Measurements from ENCODE around the gene ZNF735.
"Not testable (repeated sequence)": the region's sequence is repeated elsewhere in the genome, so short reads cannot be mapped to it uniquely, and the experiment has no call there.

ZNF735 gene

GRCh38 chr7:64192148-64192704, 14.8 kb upstream of the ZNF735 start:
- Histone ChIP-seq H3K27me3 (ENCODE audit: control insufficient read depth, insufficient read depth, low read length) (no peaks in the 10 kb centered on the region), H3K9ac (ENCODE audit: low read length) (no peak overlapping the region), H3K27ac (ENCODE audit: low read depth, low read length) (no peak overlapping the region), H3K4me1 (ENCODE audit: control insufficient read depth, insufficient read depth, low read length) (no peaks in the 10 kb centered on the region), H3K4me3 (ENCODE audit: low read depth, low read length) (no peak overlapping the region), H3K36me3 (ENCODE audit: control insufficient read depth, insufficient read depth, low read length) (no peaks in the 10 kb centered on the region), H3K9me3 (ENCODE audit: control insufficient read depth, insufficient read depth, low read depth, low read length) (peaks cover 65% of the 10 kb centered on the region)

- no peak overlapping the region for H3K27ac ChIP-seq (ENCODE audit: low read depth, low read length)
- H3K27me3 ChIP-seq (ENCODE audit: control insufficient read depth, insufficient read depth, low read length): no peaks in the 10 kb centered on the region
- H3K4me3 ChIP-seq (ENCODE audit: low read depth, low read length): no peak overlapping the region
- no peaks in the 10 kb centered on the region for H3K4me1 ChIP-seq (ENCODE audit: control insufficient read depth, insufficient read depth, low read length)
- H3K9me3 ChIP-seq (ENCODE audit: control insufficient read depth, insufficient read depth, low read depth, low read length): peaks cover 60% of the 10 kb centered on the region
- no peaks in the 10 kb centered on the region for H3K36me3 ChIP-seq (ENCODE audit: control insufficient read depth, insufficient read depth, low read length)
- no peak overlapping the region for H3K9ac ChIP-seq (ENCODE audit: low read length)
Observed at GRCh38 chr7:64192775-64193174, 14.2 kb upstream of the ZNF735 start.

- not testable (repeated sequence) for H3K36me3 ChIP-seq (ENCODE audit: control insufficient read depth, insufficient read depth, low read length); H3K27me3 ChIP-seq (ENCODE audit: control insufficient read depth, insufficient read depth, low read length); H3K4me3 ChIP-seq (ENCODE audit: low read depth, low read length); H3K4me1 ChIP-seq (ENCODE audit: control insufficient read depth, insufficient read depth, low read length); H3K27ac ChIP-seq (ENCODE audit: low read depth, low read length); H3K9ac ChIP-seq (ENCODE audit: low read length)
- H3K9me3 ChIP-seq (ENCODE audit: control insufficient read depth, insufficient read depth, low read depth, low read length): peaks cover 58% of the 10 kb centered on the region
Observed at GRCh38 chr7:64219710-64220298, 12.8 kb downstream of the ZNF735 start.

DNA sequence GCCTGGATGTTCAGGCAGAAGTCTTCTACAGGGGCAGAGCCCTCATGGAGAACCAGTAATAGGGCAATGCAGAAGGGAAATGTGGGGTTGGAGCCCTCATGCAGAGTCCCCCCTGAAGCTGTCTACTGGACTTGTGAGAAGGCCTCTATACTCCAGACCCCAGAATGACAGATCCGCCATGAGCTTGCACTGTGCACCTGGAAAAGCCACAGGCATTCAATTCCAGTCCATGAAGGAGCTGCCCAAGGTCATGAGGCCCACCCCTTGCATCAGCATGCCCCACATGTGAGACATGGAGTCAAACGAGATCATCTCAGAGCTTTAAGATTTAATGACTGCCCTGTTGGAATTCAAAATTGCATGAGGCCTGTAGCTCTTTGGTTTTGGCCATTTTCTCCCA, 16.4 kb downstream of the ZNF735 start:
- H3K4me1 ChIP-seq (ENCODE audit: control insufficient read depth, insufficient read depth, low read length): no peaks in the 10 kb centered on the region
- no peak overlapping the region for H3K4me3 ChIP-seq (ENCODE audit: low read depth, low read length)
- H3K36me3 ChIP-seq (ENCODE audit: control insufficient read depth, insufficient read depth, low read length): no peaks in the 10 kb centered on the region
- H3K27ac ChIP-seq (ENCODE audit: low read depth, low read length): no peak overlapping the region
- H3K9me3 ChIP-seq (ENCODE audit: control insufficient read depth, insufficient read depth, low read depth, low read length): peaks cover 76% of the 10 kb centered on the region
- no peak overlapping the region for H3K9ac ChIP-seq (ENCODE audit: low read length)
- H3K27me3 ChIP-seq (ENCODE audit: control insufficient read depth, insufficient read depth, low read length): no peaks in the 10 kb centered on the region

- H3K36me3 ChIP-seq (ENCODE audit: control insufficient read depth, insufficient read depth, low read length); H3K9ac ChIP-seq (ENCODE audit: low read length); H3K27ac ChIP-seq (ENCODE audit: low read depth, low read length); H3K4me3 ChIP-seq (ENCODE audit: low read depth, low read length); H3K27me3 ChIP-seq (ENCODE audit: control insufficient read depth, insufficient read depth, low read length); H3K4me1 ChIP-seq (ENCODE audit: control insufficient read depth, insufficient read depth, low read length): not testable (repeated sequence)
- H3K9me3 ChIP-seq (ENCODE audit: control insufficient read depth, insufficient read depth, low read depth, low read length): peaks cover 82% of the 10 kb centered on the region
Observed at GRCh38 chr7:64228174-64228573, 21.2 kb downstream of the ZNF735 start, which contains the start of gene ZNF679. TSS of gene ZNF679 (plus strand) at chr7:64228474. CDS start at chr7:64249118, 20,644 bp downstream.

GRCh38 chr7:64266341-64266919, 59.4 kb downstream of the ZNF735 start:
- no peaks in the 10 kb centered on the region for H3K27me3 ChIP-seq (ENCODE audit: control insufficient read depth, insufficient read depth, low read length)
- H3K9ac ChIP-seq (ENCODE audit: low read length): no peak overlapping the region
- H3K27ac ChIP-seq (ENCODE audit: low read depth, low read length): no peak overlapping the region
- H3K36me3 ChIP-seq (ENCODE audit: control insufficient read depth, insufficient read depth, low read length): no peaks in the 10 kb centered on the region
- no peaks in the 10 kb centered on the region for H3K4me1 ChIP-seq (ENCODE audit: control insufficient read depth, insufficient read depth, low read length)
- peaks cover 56% of the 10 kb centered on the region for H3K9me3 ChIP-seq (ENCODE audit: control insufficient read depth, insufficient read depth, low read depth, low read length)
- no peak overlapping the region for H3K4me3 ChIP-seq (ENCODE audit: low read depth, low read length)

All from HUES6 (cell line).